Activated CD4-positive, alpha-beta T cell treated with anti-CD3 and anti-CD28 coated beads, Interleukin-2, amount 10 ng/mL, durations not matched to agents 24 days and 14 days (primary cell): ENCODE measurements around the gene TBL1XR1. TPM values are rescaled to one million over a fixed set of nuclear protein-coding genes. Genes with fewer than 3 reads are reported as not detected.

Experiments
- DNase-seq: peaks from one replicate; pipeline ENCODE4 v3.0.0; 2022
- H3K27ac Mint-ChIP-seq: one replicate; pipeline ENCODE4 v1.8.0; 2022; ENCODE audit warnings: mild to moderate bottlenecking, mixed read lengths
- H3K27me3 Mint-ChIP-seq: one replicate; pipeline ENCODE4 v1.8.0; 2022; ENCODE audit warnings: mixed read lengths
- H3K36me3 Mint-ChIP-seq: one replicate; pipeline ENCODE4 v1.8.0; 2022; ENCODE audit warnings: low read depth, mild to moderate bottlenecking, mixed read lengths
- H3K4me1 Mint-ChIP-seq: one replicate; pipeline ENCODE4 v1.8.0; 2021; ENCODE audit warnings: mixed read lengths
- H3K4me3 Mint-ChIP-seq: one replicate; pipeline ENCODE4 v1.8.0; 2022; ENCODE audit warnings: mild to moderate bottlenecking, moderate library complexity, mixed read lengths
- H3K9me3 Mint-ChIP-seq: one replicate; pipeline ENCODE4 v1.8.0; 2021; ENCODE audit warnings: mixed read lengths
- intact Hi-C: fragments of 100-400 bp; cut with micrococcal nuclease; formaldehyde crosslinking; loops from one replicate; pipeline ENCODE4 v1.15.1; 2023
- total RNA-seq: library from RNA; stranded (reverse); gene quantifications from 2 replicates; pipeline ENCODE4 v1.2.3, GENCODE V29; 2022

Gene TBL1XR1
- total RNA-seq, 1 donor from 2014 or later: 178 TPM

GRCh38 chr3:176995946-176996345 lies 201.3 kb downstream of the TBL1XR1 start:
- H3K27me3 Mint-ChIP-seq: peaks cover 4% of the 10 kb centered on the region
- no peaks in the 10 kb centered on the region for H3K36me3 Mint-ChIP-seq
- no peak overlapping the region for H3K4me3 Mint-ChIP-seq
- no peak overlapping the region for H3K27ac Mint-ChIP-seq
- no peak for DNase-seq
- H3K9me3 Mint-ChIP-seq: peaks cover 16% of the 10 kb centered on the region
- no peaks in the 10 kb centered on the region for H3K4me1 Mint-ChIP-seq
- intact Hi-C loops: no loop called here

- intact Hi-C loops: no loop called here
- Mint-ChIP-seq H3K4me3 (no peak overlapping the region), H3K27ac (no peak overlapping the region), H3K36me3 (no peaks in the 10 kb centered on the region), H3K9me3 (peaks cover 8% of the 10 kb centered on the region), H3K27me3 (peaks cover 4% of the 10 kb centered on the region), H3K4me1 (no peaks in the 10 kb centered on the region)
- DNase-seq: no peak
These were observed 202.1 kb downstream of the TBL1XR1 start for GRCh38 chr3:176994891-176995781.

GRCh38 chr3:176994393-176994792 lies 202.9 kb downstream of the TBL1XR1 start:
- DNase-seq: no peak
- intact Hi-C loops: no loop called here
- H3K4me3 Mint-ChIP-seq: no peak overlapping the region
- H3K9me3 Mint-ChIP-seq: peaks cover 5% of the 10 kb centered on the region
- no peaks in the 10 kb centered on the region for H3K36me3 Mint-ChIP-seq
- peaks cover 4% of the 10 kb centered on the region for H3K27me3 Mint-ChIP-seq
- no peaks in the 10 kb centered on the region for H3K4me1 Mint-ChIP-seq
- H3K27ac Mint-ChIP-seq: no peak overlapping the region

- Mint-ChIP-seq H3K27ac (no peak overlapping the region), H3K4me3 (no peak overlapping the region), H3K9me3 (peaks cover 5% of the 10 kb centered on the region), H3K27me3 (peaks cover 4% of the 10 kb centered on the region), H3K4me1 (no peaks in the 10 kb centered on the region), H3K36me3 (no peaks in the 10 kb centered on the region)
- no peak for DNase-seq
- intact Hi-C loops: no loop called here
These were observed 204.3 kb downstream of the TBL1XR1 start for GRCh38 chr3:176992978-176993377.

- Mint-ChIP-seq H3K27ac (no peak overlapping the region), H3K36me3 (no peaks in the 10 kb centered on the region), H3K4me3 (no peak overlapping the region), H3K9me3 (peaks cover 5% of the 10 kb centered on the region), H3K4me1 (no peaks in the 10 kb centered on the region), H3K27me3 (peaks cover 4% of the 10 kb centered on the region)
- intact Hi-C loops: no loop called here
- DNase-seq: no peak
These were observed 204.7 kb downstream of the TBL1XR1 start for GRCh38 chr3:176992565-176992964.

GRCh38 chr3:176988795-176989194 lies 208.5 kb downstream of the TBL1XR1 start:
- intact Hi-C loops: no loop called here

GRCh38 chr3:176987901-176988650 lies 209.2 kb downstream of the TBL1XR1 start:
- DNase-seq: no peak
- no peak overlapping the region for H3K4me3 Mint-ChIP-seq
- intact Hi-C loops: no loop called here
- H3K4me1 Mint-ChIP-seq: no peaks in the 10 kb centered on the region
- no peaks in the 10 kb centered on the region for H3K27me3 Mint-ChIP-seq
- H3K27ac Mint-ChIP-seq: no peak overlapping the region
- H3K36me3 Mint-ChIP-seq: no peaks in the 10 kb centered on the region
- H3K9me3 Mint-ChIP-seq: peaks cover 2% of the 10 kb centered on the region

More at GRCh38 chr3:176988795-176989194, 208.5 kb downstream of the TBL1XR1 start:
- no peaks in the 10 kb centered on the region for H3K4me1 Mint-ChIP-seq
- H3K9me3 Mint-ChIP-seq: no peaks in the 10 kb centered on the region
- H3K4me3 Mint-ChIP-seq: no peak overlapping the region
- no peak for DNase-seq
- no peaks in the 10 kb centered on the region for H3K36me3 Mint-ChIP-seq
- no peaks in the 10 kb centered on the region for H3K27me3 Mint-ChIP-seq
- no peak overlapping the region for H3K27ac Mint-ChIP-seq

- DNase-seq: no peak
- intact Hi-C loops: no loop called here
- no peak overlapping the region for H3K27ac Mint-ChIP-seq
- peaks cover 2% of the 10 kb centered on the region for H3K4me1 Mint-ChIP-seq
- H3K9me3 Mint-ChIP-seq: peaks cover 5% of the 10 kb centered on the region
- no peak overlapping the region for H3K4me3 Mint-ChIP-seq
- H3K27me3 Mint-ChIP-seq: no peaks in the 10 kb centered on the region
- H3K36me3 Mint-ChIP-seq: no peaks in the 10 kb centered on the region
These were observed 218.8 kb downstream of the TBL1XR1 start for GRCh38 chr3:176978441-176978840.

- intact Hi-C loops: no loop called here
- DNase-seq: no peak
- Mint-ChIP-seq H3K36me3 (no peaks in the 10 kb centered on the region), H3K4me1 (peaks cover 2% of the 10 kb centered on the region), H3K27me3 (no peaks in the 10 kb centered on the region), H3K9me3 (no peaks in the 10 kb centered on the region), H3K27ac (no peak overlapping the region), H3K4me3 (no peak overlapping the region)
These were observed 220.0 kb downstream of the TBL1XR1 start for GRCh38 chr3:176977331-176977730.

GRCh38 chr3:176976586-176976985 lies 220.7 kb downstream of the TBL1XR1 start:
- H3K36me3 Mint-ChIP-seq: no peaks in the 10 kb centered on the region
- no peak overlapping the region for H3K27ac Mint-ChIP-seq
- H3K4me1 Mint-ChIP-seq: peaks cover 6% of the 10 kb centered on the region
- no peak overlapping the region for H3K4me3 Mint-ChIP-seq
- no peak for DNase-seq
- no peaks in the 10 kb centered on the region for H3K27me3 Mint-ChIP-seq
- peaks cover 3% of the 10 kb centered on the region for H3K9me3 Mint-ChIP-seq
- intact Hi-C loops: no loop called here

- no peaks in the 10 kb centered on the region for H3K36me3 Mint-ChIP-seq
- intact Hi-C loops: no loop called here
- H3K4me1 Mint-ChIP-seq: peaks cover 8% of the 10 kb centered on the region
- no peak overlapping the region for H3K27ac Mint-ChIP-seq
- H3K4me3 Mint-ChIP-seq: no peak overlapping the region
- no peak for DNase-seq
- H3K27me3 Mint-ChIP-seq: no peaks in the 10 kb centered on the region
- H3K9me3 Mint-ChIP-seq: peaks cover 3% of the 10 kb centered on the region
These were observed 223.0 kb downstream of the TBL1XR1 start for GRCh38 chr3:176974279-176974678.

- Mint-ChIP-seq H3K4me1 (peaks cover 6% of the 10 kb centered on the region), H3K9me3 (peaks cover 3% of the 10 kb centered on the region), H3K4me3 (no peak overlapping the region), H3K27ac (peak overlapping the region; percentile 49), H3K36me3 (no peaks in the 10 kb centered on the region), H3K27me3 (no peaks in the 10 kb centered on the region)
- intact Hi-C loops: no loop called here
- DNase-seq: peak; percentile 72
These were observed 225.6 kb downstream of the TBL1XR1 start for GRCh38 chr3:176971613-176972174.

- Mint-ChIP-seq H3K27me3 (no peaks in the 10 kb centered on the region), H3K4me1 (peaks cover 7% of the 10 kb centered on the region), H3K36me3 (no peaks in the 10 kb centered on the region), H3K4me3 (no peak overlapping the region), H3K9me3 (peaks cover 3% of the 10 kb centered on the region), H3K27ac (no peak overlapping the region)
- intact Hi-C loops: no loop called here
- DNase-seq: no peak
These were observed 226.5 kb downstream of the TBL1XR1 start for GRCh38 chr3:176970770-176971169.

- no peaks in the 10 kb centered on the region for H3K36me3 Mint-ChIP-seq
- no peak overlapping the region for H3K27ac Mint-ChIP-seq
- H3K4me3 Mint-ChIP-seq: no peak overlapping the region
- peaks cover 3% of the 10 kb centered on the region for H3K9me3 Mint-ChIP-seq
- H3K4me1 Mint-ChIP-seq: peaks cover 12% of the 10 kb centered on the region
- no peak for DNase-seq
- no peaks in the 10 kb centered on the region for H3K27me3 Mint-ChIP-seq
- intact Hi-C loops: no loop called here
These were observed 227.8 kb downstream of the TBL1XR1 start for GRCh38 chr3:176969506-176969905.
